ENCODE results near the gene ECI1.

- TF ChIP-seq CTCF (conservative IDR thresholded peaks at IDR 0.05; ENCODE audit: low read depth, low read length) (no peak), EZH2 (IDR thresholded peaks at IDR 0.05; ENCODE audit: low read length, unreplicated experiment) (no peak), EZH2phosphoT487 (IDR thresholded peaks at IDR 0.05; ENCODE audit: borderline replicate concordance, low read length) (no peak)
Measured at GRCh38 chr16:2238150-2238837, 13.1 kb downstream of the ECI1 start.
